CD4-positive, alpha-beta T cell treated with Interleukin-15 for 1 hour (primary cell): Measurements from ENCODE around the gene LUZP2.

Source experiments
- DNase-seq: peaks from one replicate; pipeline ENCODE4 v3.0.0-alpha.2; 2020

LUZP2 gene

GRCh38 chr11:24731554-24731953 lies 234.7 kb downstream of the LUZP2 start:
- DNase-seq = no peak

GRCh38 chr11:24734742-24735237 lies 237.9 kb downstream of the LUZP2 start:
- DNase-seq = no peak

DNA sequence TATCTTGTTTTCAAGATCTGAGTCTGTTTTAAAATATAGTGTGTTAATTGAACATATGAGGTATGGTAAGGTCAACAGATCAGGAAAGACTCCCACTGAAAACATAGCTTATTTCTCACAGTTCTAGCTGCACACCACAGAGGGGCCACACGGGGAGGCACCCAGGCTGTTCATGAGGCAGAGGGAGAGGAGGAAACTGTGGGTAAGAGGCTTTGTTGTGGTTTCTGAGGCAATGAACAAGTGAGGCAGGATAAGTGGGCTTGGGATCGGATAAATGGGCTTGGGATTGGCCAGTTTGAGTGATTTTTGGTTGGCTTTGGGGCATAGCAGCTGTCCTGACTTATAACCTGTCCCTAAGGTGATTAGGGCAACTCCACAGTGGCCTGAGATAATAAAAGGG lies 242.1 kb downstream of the LUZP2 start:
- DNase-seq = no peak

DNA sequence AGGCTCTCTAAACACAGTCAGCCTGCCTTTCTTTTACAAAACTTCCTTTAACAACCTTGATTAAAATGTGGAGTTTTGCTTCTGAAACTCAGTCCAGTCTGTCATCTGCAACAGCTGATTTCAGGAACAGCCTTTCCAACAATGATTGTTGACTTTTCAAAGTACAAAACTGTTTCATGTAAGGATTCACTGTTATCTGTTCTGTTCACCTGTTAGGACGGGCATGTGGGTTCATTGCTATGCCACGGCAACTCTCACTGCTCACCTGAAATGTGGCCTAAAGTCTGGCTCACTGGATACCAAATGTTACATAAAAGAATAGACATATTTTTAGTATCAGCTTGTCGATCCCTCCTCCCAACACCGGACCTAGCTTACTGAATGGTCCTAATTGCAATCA lies 242.8 kb downstream of the LUZP2 start:
- no peak for DNase-seq

GRCh38 chr11:24747275-24748251 lies 250.7 kb downstream of the LUZP2 start:
- no peak for DNase-seq

DNA sequence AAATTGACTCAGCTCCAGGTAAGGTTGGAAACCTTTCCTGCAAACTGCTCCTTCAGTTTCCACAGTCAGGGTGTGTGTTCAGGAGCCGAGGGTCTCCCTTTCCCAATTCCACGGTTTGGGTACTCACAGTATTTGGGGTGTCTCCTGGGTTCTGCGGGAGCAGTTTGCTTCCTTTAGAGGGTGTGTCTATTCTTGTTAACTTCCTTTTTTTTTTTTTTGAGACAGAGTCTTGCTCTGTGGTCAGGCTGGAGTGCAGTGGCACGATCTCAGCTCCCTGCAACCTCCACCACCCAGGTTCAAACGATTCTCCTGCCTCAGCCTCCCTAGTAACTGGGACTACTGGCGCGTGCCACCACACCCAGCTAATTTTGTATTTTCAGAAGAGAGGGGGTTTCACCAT lies 251.4 kb downstream of the LUZP2 start:
- no peak for DNase-seq

GRCh38 chr11:24754406-24754805 lies 257.6 kb downstream of the LUZP2 start:
- DNase-seq = no peak

GRCh38 chr11:24755260-24755839 lies 258.5 kb downstream of the LUZP2 start:
- no peak for DNase-seq

DNA sequence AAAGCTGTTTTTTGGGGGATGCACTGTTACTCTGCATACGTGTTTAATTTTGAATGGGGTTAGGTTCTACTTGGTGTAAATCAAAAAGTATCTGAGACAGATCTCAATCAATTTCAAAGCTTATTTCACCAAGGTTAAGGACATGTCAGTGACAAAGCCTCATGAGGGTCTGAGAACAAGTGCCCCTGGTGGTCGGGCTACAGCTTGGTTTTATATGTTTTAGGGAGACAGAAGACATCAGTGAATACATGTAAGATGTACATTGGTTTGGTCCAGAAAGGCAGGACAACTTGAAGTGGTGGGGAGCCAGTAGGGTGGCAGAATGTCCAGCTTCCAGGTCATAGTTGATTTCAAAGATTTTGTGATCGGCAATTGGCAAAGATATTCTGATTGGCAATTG lies 262.9 kb downstream of the LUZP2 start:
- no peak for DNase-seq

GRCh38 chr11:24760681-24761080 lies 263.8 kb downstream of the LUZP2 start:
- no peak for DNase-seq

GRCh38 chr11:24762076-24762475 lies 265.2 kb downstream of the LUZP2 start:
- DNase-seq = no peak

DNA sequence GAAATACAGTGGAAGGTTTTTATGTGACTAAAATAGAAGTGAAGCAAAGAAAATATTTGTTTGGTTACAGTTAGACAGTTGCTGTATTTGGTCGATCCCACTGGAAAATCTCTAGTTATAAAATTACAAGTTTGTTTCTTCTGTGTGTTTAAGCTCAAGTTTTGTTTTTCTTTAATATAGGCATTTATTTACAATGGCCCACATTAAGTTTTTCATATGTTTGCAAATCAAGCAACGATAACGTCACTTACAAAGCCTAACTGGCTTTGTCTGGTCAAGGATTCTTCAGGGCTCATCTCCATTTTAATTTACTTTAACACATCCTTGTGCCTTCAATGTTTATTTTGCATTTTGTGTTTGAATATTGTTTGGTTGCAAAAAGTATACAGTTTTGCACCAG lies 270.6 kb downstream of the LUZP2 start:
- no peak for DNase-seq

DNA sequence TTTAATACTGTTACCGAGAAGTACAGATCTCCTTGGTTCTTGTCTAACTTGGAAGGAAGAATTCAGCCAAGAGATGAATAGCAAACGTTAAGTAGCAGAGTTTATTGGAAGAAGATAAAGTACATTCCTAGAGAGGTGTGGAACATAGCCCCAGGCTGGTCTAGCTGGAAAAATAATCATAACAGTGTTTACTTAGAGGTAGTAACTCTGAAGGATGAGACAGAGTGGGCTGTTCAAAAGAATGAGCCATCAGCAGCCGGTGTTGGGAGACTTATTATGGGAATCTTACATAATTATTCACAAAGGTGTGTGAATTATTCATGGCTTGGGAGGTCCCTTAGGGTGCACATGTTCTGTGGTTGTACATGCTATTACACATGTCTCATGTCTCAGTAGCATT lies 276.5 kb downstream of the LUZP2 start:
- DNase-seq = no peak

GRCh38 chr11:24779791-24780190 lies 282.9 kb downstream of the LUZP2 start:
- no peak for DNase-seq

- no peak for DNase-seq
These were observed 284.4 kb downstream of the LUZP2 start for GRCh38 chr11:24781288-24781687.

DNA sequence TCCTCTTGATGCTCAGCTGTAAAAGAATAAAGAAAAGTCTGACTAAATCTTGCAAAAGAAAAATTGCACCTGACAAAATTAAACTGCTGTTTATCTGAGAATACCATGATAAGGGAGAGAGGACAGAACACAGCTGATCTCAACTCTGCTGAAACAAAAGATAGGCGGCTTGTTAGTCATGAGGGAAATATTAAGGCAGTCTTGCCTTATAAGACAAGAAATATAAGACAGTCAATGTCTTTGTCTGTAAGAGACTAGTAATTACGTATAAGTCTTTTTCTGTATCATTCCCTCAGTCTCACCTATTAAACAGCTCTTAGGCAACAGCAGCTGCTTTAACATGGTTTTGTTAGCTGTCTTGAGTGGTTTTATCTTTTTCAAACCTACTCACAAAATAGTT lies 296.6 kb downstream of the LUZP2 start:
- no peak for DNase-seq

GRCh38 chr11:24794064-24794463 lies 297.2 kb downstream of the LUZP2 start:
- no peak for DNase-seq

DNA sequence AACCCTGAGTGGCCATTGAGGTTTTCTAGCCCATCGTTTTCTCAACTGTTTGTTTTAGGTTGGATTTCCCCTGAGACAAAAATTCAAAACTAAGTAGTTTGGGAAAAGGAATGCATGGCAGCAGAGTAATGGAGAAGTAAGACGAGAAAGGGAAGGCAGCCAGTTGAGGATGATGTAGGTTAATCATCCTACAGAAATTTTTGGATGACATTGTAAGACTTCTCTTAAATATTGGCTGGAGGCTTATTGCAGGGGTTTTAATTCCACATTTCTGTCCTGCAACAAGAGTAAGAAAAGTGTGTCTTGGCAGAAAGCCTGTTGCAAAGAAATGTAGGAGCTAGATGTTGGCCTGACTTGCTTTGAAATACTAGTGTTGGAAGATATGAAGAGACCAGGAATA lies 308.8 kb downstream of the LUZP2 start:
- no peak for DNase-seq

DNA sequence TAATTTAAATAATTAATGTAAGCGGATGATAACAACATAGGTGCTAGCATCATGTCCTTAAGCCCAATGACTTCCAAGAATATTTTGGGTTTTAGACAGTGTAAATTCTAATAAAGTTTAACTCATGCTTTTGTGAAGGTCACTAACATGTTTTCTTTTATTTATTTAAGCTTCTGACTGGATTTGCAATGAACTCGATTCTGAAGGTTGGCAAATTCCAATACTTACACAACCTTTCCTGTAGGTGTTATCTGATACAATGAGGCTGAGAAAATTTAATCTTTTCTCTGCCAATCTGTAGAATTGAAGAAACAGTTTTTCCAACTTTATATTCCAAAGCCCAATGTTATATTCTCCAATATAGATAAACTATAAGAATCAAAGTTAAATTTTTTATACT lies 311.3 kb downstream of the LUZP2 start:
- DNase-seq = no peak

DNA sequence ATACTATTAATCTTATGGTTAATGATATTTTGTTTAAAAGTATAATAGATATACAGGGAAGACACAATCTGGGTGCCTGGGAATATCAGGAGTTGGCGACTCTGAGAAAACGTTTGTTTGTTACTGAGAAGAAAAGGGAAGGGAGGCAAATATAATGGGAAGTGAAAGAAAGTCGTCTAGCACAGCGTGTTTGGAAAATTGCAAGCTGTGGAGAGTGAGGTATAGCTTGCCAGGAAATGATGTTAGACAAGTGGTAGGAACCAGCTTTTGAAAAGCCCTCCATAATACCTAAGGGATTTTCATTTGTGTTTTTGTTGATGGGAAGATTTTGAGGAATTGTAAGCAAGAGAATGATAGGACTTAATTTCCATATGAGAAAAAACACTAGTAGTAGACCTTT lies 322.2 kb downstream of the LUZP2 start:
- DNase-seq = no peak

DNA sequence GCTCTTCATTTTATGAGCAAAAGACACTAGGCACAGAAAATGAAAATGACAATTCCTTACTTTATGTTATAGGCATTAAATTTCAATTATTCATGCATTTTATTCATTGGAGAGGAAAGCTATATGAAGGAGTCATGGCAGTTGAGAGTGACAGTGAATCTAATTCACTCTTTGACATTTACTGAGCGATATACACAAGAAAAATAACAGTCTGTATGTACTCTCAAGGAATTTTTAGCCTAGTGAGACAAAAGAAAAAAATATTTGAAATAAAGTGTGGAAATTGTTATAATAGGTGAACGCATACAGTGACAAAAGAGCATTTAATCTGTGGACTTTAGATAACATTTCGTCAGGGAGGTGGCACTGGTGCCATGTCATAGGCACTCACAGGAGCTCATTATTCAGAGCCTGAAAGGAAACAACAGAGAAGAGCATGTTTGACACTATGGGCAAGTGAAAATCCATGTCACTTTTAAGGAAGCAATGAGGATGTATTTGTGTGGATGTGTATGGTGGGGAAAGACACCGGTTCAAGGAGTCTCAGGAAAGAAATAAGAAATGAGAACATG lies 323.1 kb downstream of the LUZP2 start:
- no peak for DNase-seq

- no peak for DNase-seq
These were observed 323.7 kb downstream of the LUZP2 start for GRCh38 chr11:24820541-24820940.

GRCh38 chr11:24828938-24829605 lies 332.2 kb downstream of the LUZP2 start:
- DNase-seq = no peak
